A673 (cell line): Measurements from ENCODE around the gene CD248. TPM values are rescaled to one million over a fixed set of nuclear protein-coding genes. Genes with fewer than 3 reads are reported as not detected.

ENCODE experiments used
- BruUV-seq: library from RNA; stranded (reverse); fragments of 400-500 nt; replicated peaks from 2 replicates; lab custom pipeline; 2021; lab: Mats Ljungman, UMichigan
- CTCF ChIA-PET: fragments of 300-600 bp; sonication (Branson Sonifier 250); formaldehyde crosslinking; loops from one replicate; lab custom pipeline; 2022; ENCODE audit warnings: antibody characterized with exemption; lab: Charles Lee
- POLR2A ChIA-PET: fragments of 300-600 bp; sonication (Branson Sonifier 250); formaldehyde crosslinking; loops from one replicate; lab custom pipeline; 2022; ENCODE audit warnings: antibody characterized with exemption; ENCODE audit not compliant: low non-redundant PET; lab: Charles Lee
- DNase-seq: peaks from one replicate; pipeline ENCODE4 v3.0.0-alpha.2; 2015; ENCODE audit warnings: low spot score
- H3K27ac ChIP-seq: fragments of 200-600 bp; sonication (generic); 2 replicates; pipeline ENCODE4 v1.5.1; 2016; ENCODE audit warnings: mixed run types, low read depth, mild to moderate bottlenecking, mixed read lengths, antibody characterized with exemption, low read length; ENCODE audit not compliant: poor library complexity, severe bottlenecking
- H3K27me3 ChIP-seq: fragments of 200-600 bp; sonication (generic); replicated peaks from 2 replicates; pipeline ENCODE4 v1.6.1; 2017; ENCODE audit warnings: mixed run types, low read depth, mild to moderate bottlenecking, mixed read lengths, antibody characterized with exemption, low read length; ENCODE audit not compliant: insufficient read depth, poor library complexity
- H3K36me3 ChIP-seq: fragments of 200-600 bp; sonication (generic); 2 replicates; pipeline ENCODE4 v1.6.1; 2016; ENCODE audit warnings: mixed run types, mild to moderate bottlenecking, mixed read lengths, antibody characterized with exemption, low read length; ENCODE audit not compliant: insufficient read depth, poor library complexity, severe bottlenecking
- H3K4me1 ChIP-seq: fragments of 200-600 bp; sonication (generic); 2 replicates; pipeline ENCODE4 v1.6.1; 2017; ENCODE audit warnings: mixed run types, mild to moderate bottlenecking, mixed read lengths, antibody characterized with exemption, low read length; ENCODE audit not compliant: insufficient read depth, poor library complexity, severe bottlenecking
- H3K4me3 ChIP-seq: fragments of 200-600 bp; sonication (generic); 2 replicates; pipeline ENCODE4 v1.5.1; 2016; ENCODE audit warnings: low read depth, mixed run types, mild to moderate bottlenecking, mixed read lengths, low read length; ENCODE audit not compliant: poor library complexity, severe bottlenecking
- H3K9me3 ChIP-seq: fragments of 200-600 bp; sonication (generic); 2 replicates; pipeline ENCODE4 v1.6.1; 2016; ENCODE audit warnings: mixed run types, low read depth, mild to moderate bottlenecking, mixed read lengths, antibody characterized with exemption, low read length; ENCODE audit not compliant: poor library complexity, severe bottlenecking
- EZH2 ChIP-seq: fragments of 200-600 bp; sonication (generic); IDR thresholded peaks from 2 replicates; pipeline ENCODE4 v1.6.1; 2017; ENCODE audit warnings: borderline replicate concordance, low read depth, mild to moderate bottlenecking, mixed read lengths, antibody characterized with exemption, low read length; ENCODE audit not compliant: poor library complexity, severe bottlenecking
- intact Hi-C: fragments of 100-400 bp; cut with micrococcal nuclease; formaldehyde crosslinking; loops from one replicate; pipeline ENCODE4 v1.10.0; 2022; ENCODE audit not compliant: unreplicated experiment
- total RNA-seq: library from RNA; stranded (reverse); gene quantifications from 2 replicates; pipeline ENCODE4 v1.2.3, GENCODE V29; 2021
- TF ChIP-seq, protein P1 (sequence below): fragments of 300-800, 200-600 bp; sonication (generic); conservative IDR thresholded peaks from 2 replicates; pipeline ENCODE4 v1.5.1; 2017; ENCODE audit warnings: low read depth, mild to moderate bottlenecking, antibody characterized with exemption, low read length, moderate library complexity, mixed read lengths

Gene CD248
- total RNA-seq, 1 experiment from 2014 or later = 97.8 TPM

DNA sequence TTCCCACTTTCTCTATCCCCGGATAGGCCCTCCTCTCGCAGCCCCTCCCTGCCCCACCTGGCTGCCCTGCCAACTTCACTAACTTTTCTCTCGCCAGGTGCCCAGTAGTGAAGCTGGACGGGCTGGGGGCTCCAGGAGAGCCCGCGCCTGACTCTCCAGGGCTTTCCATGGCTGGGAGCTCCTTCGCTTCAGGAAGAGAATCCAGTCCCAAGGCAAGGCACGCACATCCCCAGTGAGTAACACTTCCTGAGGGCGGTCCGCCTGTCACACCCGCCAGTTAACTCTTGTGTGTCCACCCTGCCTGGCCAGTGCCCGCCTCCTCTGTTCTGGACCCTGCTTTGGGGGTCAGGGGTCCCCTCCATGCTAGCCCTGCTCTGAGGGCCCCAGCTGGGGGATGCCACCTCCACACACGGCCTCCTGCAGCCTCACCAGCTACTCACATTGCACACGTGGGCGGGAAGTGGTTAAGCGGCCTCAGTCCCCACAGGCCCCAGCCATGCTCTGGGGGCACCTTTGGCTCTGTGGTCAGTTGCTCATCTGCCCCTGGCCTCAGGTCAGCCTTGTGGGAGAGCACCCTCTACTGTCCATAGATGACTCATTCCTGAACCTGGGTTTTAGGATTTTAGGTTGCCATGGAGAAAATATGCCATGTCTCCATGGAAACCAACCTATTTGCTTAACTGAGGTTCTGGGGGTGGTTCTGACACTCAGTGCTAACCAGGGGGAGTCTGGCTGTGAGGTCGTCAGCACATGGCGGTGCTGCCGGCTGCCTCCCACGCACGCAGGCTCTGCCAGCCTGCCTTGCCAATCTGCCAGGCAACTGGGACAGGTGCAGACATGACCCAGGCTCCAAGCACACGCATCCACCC, 19.6 kb upstream of the CD248 start, which contains the start of gene RIN1:
Gene RIN1, minus strand, starts transcription at position 201 of the 869 bp plus-strand sequence. Its CDS starts 32 bp downstream, at position 169.
- H3K4me1 ChIP-seq = peaks cover 25% of the 10 kb centered on the region
- peak within 1 kb of the TSS; percentile 69 for H3K27ac ChIP-seq
- ChIA-PET POLR2A (no interaction called here), CTCF (no interaction called here)
- H3K4me3 ChIP-seq = peak within 1 kb of the TSS; percentile 38
- intact Hi-C loops = no loop called here
- no TSS peak for BruUV-seq
- H3K27me3 ChIP-seq = no peaks in the 10 kb centered on the region
- no peak for TF ChIP-seq EZH2
- TF ChIP-seq, protein P1, sequence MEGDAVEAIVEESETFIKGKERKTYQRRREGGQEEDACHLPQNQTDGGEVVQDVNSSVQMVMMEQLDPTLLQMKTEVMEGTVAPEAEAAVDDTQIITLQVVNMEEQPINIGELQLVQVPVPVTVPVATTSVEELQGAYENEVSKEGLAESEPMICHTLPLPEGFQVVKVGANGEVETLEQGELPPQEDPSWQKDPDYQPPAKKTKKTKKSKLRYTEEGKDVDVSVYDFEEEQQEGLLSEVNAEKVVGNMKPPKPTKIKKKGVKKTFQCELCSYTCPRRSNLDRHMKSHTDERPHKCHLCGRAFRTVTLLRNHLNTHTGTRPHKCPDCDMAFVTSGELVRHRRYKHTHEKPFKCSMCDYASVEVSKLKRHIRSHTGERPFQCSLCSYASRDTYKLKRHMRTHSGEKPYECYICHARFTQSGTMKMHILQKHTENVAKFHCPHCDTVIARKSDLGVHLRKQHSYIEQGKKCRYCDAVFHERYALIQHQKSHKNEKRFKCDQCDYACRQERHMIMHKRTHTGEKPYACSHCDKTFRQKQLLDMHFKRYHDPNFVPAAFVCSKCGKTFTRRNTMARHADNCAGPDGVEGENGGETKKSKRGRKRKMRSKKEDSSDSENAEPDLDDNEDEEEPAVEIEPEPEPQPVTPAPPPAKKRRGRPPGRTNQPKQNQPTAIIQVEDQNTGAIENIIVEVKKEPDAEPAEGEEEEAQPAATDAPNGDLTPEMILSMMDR = peak; percentile 56
- peak; percentile 68 for DNase-seq
- peaks cover 10% of the 10 kb centered on the region for H3K36me3 ChIP-seq
- no peaks in the 10 kb centered on the region for H3K9me3 ChIP-seq

DNA sequence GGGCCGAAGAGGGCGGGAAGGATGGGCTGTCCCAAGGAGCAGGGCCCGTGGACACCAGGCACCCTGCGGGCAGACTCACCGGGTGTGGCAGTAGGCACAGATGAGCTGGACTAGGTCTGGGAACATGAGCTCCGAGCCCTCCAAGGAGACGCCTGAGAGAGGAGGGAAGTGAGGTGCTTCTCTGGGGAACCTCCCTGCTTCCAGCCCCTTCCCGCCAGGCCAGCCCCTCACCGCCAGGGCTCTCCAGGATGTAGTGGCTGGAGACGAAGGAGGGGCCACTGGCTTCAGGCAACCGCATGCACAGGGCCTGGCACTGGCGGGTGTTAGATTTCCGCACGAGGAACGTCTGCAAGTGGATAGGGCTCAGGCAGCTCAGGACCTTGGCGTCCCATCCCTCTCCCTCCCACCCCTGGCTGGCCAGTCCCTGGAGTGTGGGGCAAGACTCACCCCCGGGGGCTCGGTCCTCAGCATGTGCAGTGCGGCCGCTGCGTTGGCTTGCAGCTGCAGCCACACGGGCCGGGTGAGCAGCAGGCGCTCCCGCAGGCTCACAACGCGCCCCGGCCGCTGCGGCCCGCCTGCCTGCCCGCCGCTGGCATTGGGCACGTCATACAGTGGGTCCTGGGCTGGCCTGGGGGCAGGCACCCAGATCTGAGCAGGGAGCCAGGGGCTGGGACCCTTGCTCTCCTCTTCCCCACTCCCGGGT, 18.8 kb upstream of the CD248 start:
- H3K27me3 ChIP-seq = no peaks in the 10 kb centered on the region

More for the DNA sequence above, 18.8 kb upstream of the CD248 start:
- no peaks in the 10 kb centered on the region for H3K9me3 ChIP-seq
- TF ChIP-seq, protein P1 = no peak
- TF ChIP-seq EZH2 = no peak
- peaks cover 25% of the 10 kb centered on the region for H3K4me1 ChIP-seq
- peaks cover 7% of the 10 kb centered on the region for H3K36me3 ChIP-seq
- H3K4me3 ChIP-seq = peak overlapping the region; percentile 38
- ChIA-PET CTCF (interaction anchor here (1.0 kb wide), 1 partner anchor 24 kb away, joined by 3 read pairs; no protein-coding TSS in a partner anchor), POLR2A (interaction anchor here (0.5 kb wide), 1 partner anchor 35 kb away, joined by 7 read pairs; no protein-coding TSS in a partner anchor)
- no TSS peak for BruUV-seq
- DNase-seq = no peak
- intact Hi-C loops = no loop called here
- peak overlapping the region; percentile 69 for H3K27ac ChIP-seq
